HCT116 (cell line): ENCODE data around the gene ATP6V0C. TPM values are rescaled to one million over a fixed set of nuclear protein-coding genes. Genes with fewer than 3 reads are reported as not detected.

Source experiments
- ATAC-seq: fragments of 200-7000 bp; cut with Tn5 transposase; 2 replicates; pipeline ENCODE4 v1.9.1; 2020; ENCODE audit warnings: mild to moderate bottlenecking, moderate library complexity
- BruUV-seq: library from RNA; stranded (reverse); fragments of 400-500 nt; replicated peaks from 2 replicates; lab custom pipeline; 2021; lab: Mats Ljungman, UMichigan
- CTCF ChIA-PET: fragments of 300-600 bp; sonication (Branson Sonifier 250); formaldehyde crosslinking; loops from one replicate; lab custom pipeline; 2021; ENCODE audit warnings: antibody characterized with exemption; lab: Charles Lee
- POLR2A ChIA-PET: fragments of 300-600, 350-600 bp; sonication (Branson Sonifier 250); formaldehyde crosslinking; loops from one replicate; lab custom pipeline; 2021; ENCODE audit warnings: antibody characterized with exemption; lab: Charles Lee
- RAD21 ChIA-PET, 2 experiments: fragments of 300-600 bp; sonication (Branson Sonifier 250); formaldehyde crosslinking; loops; one replicate each; lab custom pipeline; 2023; ENCODE audit warnings: low total read pairs in 2 of 2; ENCODE audit not compliant: uncharacterized antibody in 2 of 2, unreplicated experiment in 2 of 2, low non-redundant PET in 1 of 2; lab: Charles Lee
- DNase-seq: peaks from one replicate; pipeline ENCODE4 v3.0.0-alpha.2; 2010; ENCODE audit warnings: low read depth, low spot score
- H2AFZ ChIP-seq: fragments of 200-600 bp; shearing (Covaris generic), sonication (generic); 2 replicates; pipeline ENCODE4 v1.6.1; 2017; ENCODE audit warnings: low read depth, mixed run types, mixed read lengths, antibody characterized with exemption, low read length; ENCODE audit not compliant: poor library complexity, severe bottlenecking
- H3K27ac ChIP-seq: 2 replicates; pipeline ENCODE4 v1.5.1; 2012; ENCODE audit warnings: low read depth, low read length
- H3K27me3 ChIP-seq: fragments of 200-600 bp; sonication (generic); 2 replicates; pipeline ENCODE4 v1.6.1; 2016; ENCODE audit warnings: mixed run types, low read length, mixed read lengths; ENCODE audit not compliant: insufficient read depth
- H3K36me3 ChIP-seq, 2 experiments: fragments of 200-500 bp in 1 of 2; fragments of 200-600 bp in 1 of 2; sonication (Bioruptor generic) in 1 of 2; sonication (generic) in 1 of 2; 2 replicates each; pipeline versions ENCODE4 v1.5.1 to v1.6.1; 2014 to 2016; ENCODE audit warnings: low read length in 2 of 2, inconsistent platforms in 1 of 2, mixed read lengths in 1 of 2, mixed run types in 1 of 2; ENCODE audit not compliant: insufficient read depth in 2 of 2, control insufficient read depth in 1 of 2
- H3K4me1 ChIP-seq, 2 experiments: fragments of 200-600 bp in 1 of 2; sonication (generic) in 1 of 2; 2 replicates each; pipeline versions ENCODE4 v1.5.1 to v1.6.1; 2012 to 2017; ENCODE audit warnings: low read length in 2 of 2, inconsistent platforms in 1 of 2, mild to moderate bottlenecking in 1 of 2, mixed read lengths in 1 of 2, mixed run types in 1 of 2, moderate library complexity in 1 of 2; ENCODE audit not compliant: insufficient read depth in 2 of 2, control insufficient read depth in 1 of 2
- H3K4me2 ChIP-seq: fragments of 200-600 bp; sonication (generic); 2 replicates; pipeline ENCODE4 v1.6.1; 2017; ENCODE audit warnings: mixed run types, low read length, mixed read lengths
- H3K4me3 ChIP-seq, 2 experiments: fragments of 200-600 bp in 1 of 2; sonication (generic) in 1 of 2; replicated peaks in 1 of 2; 2 replicates each; pipeline ENCODE4 v1.5.1; 2011 to 2016; ENCODE audit warnings: low read length in 2 of 2, control low read depth in 1 of 2, low read depth in 1 of 2, mild to moderate bottlenecking in 1 of 2, mixed read lengths in 1 of 2, mixed run types in 1 of 2
- H3K79me2 ChIP-seq: fragments of 200-600 bp; sonication (generic); 2 replicates; pipeline ENCODE4 v1.6.1; 2017; ENCODE audit warnings: mild to moderate bottlenecking, mixed run types, low read length, moderate library complexity, mixed read lengths; ENCODE audit not compliant: insufficient read depth
- H3K9ac ChIP-seq: fragments of 200-600 bp; sonication (generic); 2 replicates; pipeline ENCODE4 v1.6.1; 2016; ENCODE audit warnings: low read length, mixed read lengths
- H3K9me2 ChIP-seq: fragments of 200-600 bp; sonication (generic), shearing (Covaris generic); 2 replicates; pipeline ENCODE4 v1.6.1; 2017; ENCODE audit warnings: mixed run types, mild to moderate bottlenecking, moderate library complexity; ENCODE audit not compliant: insufficient read depth
- H3K9me3 ChIP-seq, 2 experiments: fragments of 200-500 bp in 1 of 2; fragments of 200-600 bp in 1 of 2; sonication (Bioruptor generic) in 1 of 2; sonication (generic) in 1 of 2; 2 replicates each; pipeline ENCODE4 v1.6.1; 2014 to 2017; ENCODE audit warnings: low read length in 2 of 2, mixed read lengths in 2 of 2, inconsistent platforms in 1 of 2, low read depth in 1 of 2, mild to moderate bottlenecking in 1 of 2, mixed run types in 1 of 2, moderate library complexity in 1 of 2; ENCODE audit not compliant: control insufficient read depth in 1 of 2, insufficient read depth in 1 of 2
- H4K20me1 ChIP-seq: fragments of 200-600 bp; sonication (generic), shearing (Covaris generic); 2 replicates; pipeline ENCODE4 v1.6.1; 2017; ENCODE audit warnings: mixed run types, mild to moderate bottlenecking, moderate library complexity; ENCODE audit not compliant: insufficient read depth
- EGR1 ChIP-seq: IDR thresholded peaks from 2 replicates; pipeline ENCODE4 v1.6.1; 2012; ENCODE audit warnings: low read depth
- ELF1 ChIP-seq: IDR thresholded peaks from 2 replicates; pipeline ENCODE4 v1.6.1; 2012; ENCODE audit warnings: low read depth, borderline replicate concordance
- EZH2phosphoT487 ChIP-seq: fragments of 200-600 bp; IDR thresholded peaks from 2 replicates; pipeline ENCODE4 v1.6.1; 2018; ENCODE audit warnings: antibody characterized with exemption, borderline replicate concordance
- FOSL1 ChIP-seq: IDR thresholded peaks from 2 replicates; pipeline ENCODE4 v1.6.1; 2012; ENCODE audit warnings: low read depth
- JUND ChIP-seq: IDR thresholded peaks from 2 replicates; pipeline ENCODE4 v1.6.1; 2012
- POLR2A ChIP-seq: IDR thresholded peaks from 2 replicates; pipeline ENCODE4 v1.7.0; 2011; ENCODE audit warnings: borderline replicate concordance; ENCODE audit not compliant: insufficient read depth, insufficient read length; ENCODE audit errors: extremely low read depth
- POLR2AphosphoS5 ChIP-seq: IDR thresholded peaks from 2 replicates; pipeline ENCODE4 v1.6.1; 2011; ENCODE audit warnings: mild to moderate bottlenecking, low read depth, low read length, moderate library complexity
- RAD21 ChIP-seq: IDR thresholded peaks from 2 replicates; pipeline ENCODE4 v1.6.1; 2012; ENCODE audit warnings: low read depth, mild to moderate bottlenecking
- SIN3A ChIP-seq: IDR thresholded peaks from 2 replicates; pipeline ENCODE4 v1.6.1; 2012; ENCODE audit warnings: low read depth
- SP1 ChIP-seq: IDR thresholded peaks from 2 replicates; pipeline ENCODE4 v1.6.1; 2012; ENCODE audit warnings: low read depth
- YY1 ChIP-seq: IDR thresholded peaks from 2 replicates; pipeline ENCODE4 v1.6.1; 2011; ENCODE audit warnings: low read length, low read depth, moderate library complexity, mild to moderate bottlenecking; ENCODE audit not compliant: insufficient replicate concordance; ENCODE audit errors: extremely low read depth
- ZFX ChIP-seq: fragments of 450-650 bp; IDR thresholded peaks from 2 replicates; pipeline ENCODE4 v1.6.1; 2017
- ZNF274 ChIP-seq: fragments of 200-500 bp; sonication (Bioruptor generic); IDR thresholded peaks from 2 replicates; pipeline ENCODE4 v1.6.1; 2014; ENCODE audit warnings: mild to moderate bottlenecking, low read depth, low read length, inconsistent platforms
- intact Hi-C: fragments of 100-400 bp; cut with micrococcal nuclease; formaldehyde crosslinking; loops from 2 replicates; pipeline ENCODE4 v1.10.0; 2022
- total RNA-seq: library from RNA; stranded (reverse); gene quantifications from one replicate; pipeline ENCODE4 v1.2.1, GENCODE V29; 2021; ENCODE audit not compliant: unreplicated experiment
- TF ChIP-seq, protein P1 (sequence below): IDR thresholded peaks from 2 replicates; pipeline ENCODE4 v1.6.1; 2012; ENCODE audit warnings: low read depth
- TF ChIP-seq, protein P2 (sequence below): IDR thresholded peaks from 2 replicates; pipeline ENCODE4 v1.6.1; 2011; ENCODE audit warnings: mild to moderate bottlenecking, low read length, moderate library complexity; ENCODE audit not compliant: insufficient replicate concordance; ENCODE audit errors: extremely low read depth
- TF ChIP-seq, protein P3 (sequence below): IDR thresholded peaks from 2 replicates; pipeline ENCODE4 v1.6.1; 2012

The ATP6V0C gene
- total RNA-seq, 1 experiment from 2014 or later, result 187 TPM

DNA sequence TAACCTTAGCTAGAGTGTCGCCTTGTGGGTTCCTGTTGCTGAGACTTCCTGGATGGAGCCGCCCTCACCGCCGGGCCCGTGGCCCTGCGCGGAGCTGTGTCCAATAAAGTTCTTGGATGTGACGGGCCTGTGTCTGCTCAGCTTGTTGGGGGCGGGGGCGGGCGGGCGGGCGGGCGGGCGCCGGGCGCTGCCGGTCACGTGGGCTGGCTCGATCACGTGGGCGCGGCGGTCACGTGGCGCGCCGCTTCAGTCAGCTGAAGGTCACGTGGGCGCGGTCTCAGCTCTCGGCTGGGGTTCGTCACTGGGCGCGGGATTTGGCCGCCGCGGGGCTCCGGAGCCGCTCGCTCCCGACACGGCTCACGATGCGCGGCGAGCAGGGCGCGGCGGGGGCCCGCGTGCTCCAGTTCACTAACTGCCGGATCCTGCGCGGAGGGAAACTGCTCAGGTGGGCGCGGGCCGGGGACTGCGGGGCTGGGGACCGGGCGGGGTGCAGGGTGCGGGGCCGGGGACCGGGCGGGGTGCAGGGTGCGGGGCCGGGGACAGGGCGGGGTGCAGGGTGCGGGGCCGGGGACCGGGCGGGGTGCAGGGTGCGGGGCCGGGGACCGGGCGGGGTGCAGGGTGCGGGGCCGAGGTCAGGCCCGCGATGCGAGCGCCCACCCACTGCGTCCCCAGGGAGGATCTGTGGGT is 6.5 kb downstream of the ATP6V0C start, which contains the start of gene AMDHD2:
Gene AMDHD2 (plus strand): TSS at position 275 of the 687 bp plus-strand sequence. CDS start 88 bp downstream, at position 363.
- POLR2A ChIA-PET, result interaction anchor here (0.6 to 1.8 kb wide), 3 partner anchors 12 to 251 kb away, joined by 3 to 6 read pairs (median 4); partner anchors contain the start of gene PDPK1
- CTCF ChIA-PET, result no interaction called here

More for the DNA sequence above, 6.5 kb downstream of the ATP6V0C start, which contains the start of gene AMDHD2:
- ATAC-seq (peak; percentile 71), DNase-seq (peak; percentile 69)
- intact Hi-C loops, result no loop called here
- Histone ChIP-seq H3K4me2 (peak within 1 kb of the TSS; percentile 99), H3K4me1 (peaks cover 16 to 43% of the 10 kb centered on the region in 2 experiments), H2AFZ (no peak within 1 kb of the TSS), H3K4me3 (peak within 1 kb of the TSS; percentile 77 to 89), H3K9me3 (no peaks in the 10 kb centered on the region), H3K27ac (peak within 1 kb of the TSS; percentile 57), H3K36me3 (peaks cover 9 to 18% of the 10 kb centered on the region in 2 experiments; a peak in 2 of 4 replicates), H3K79me2 (peaks cover 73% of the 10 kb centered on the region), H3K27me3 (no peaks in the 10 kb centered on the region), H3K9me2 (no peaks in the 10 kb centered on the region), H3K9ac (peak within 1 kb of the TSS; percentile 94), H4K20me1 (peaks cover 5% of the 10 kb centered on the region; the same call in 1 of the 2 replicates)
- RAD21 ChIA-PET, result no interaction called here
- no TSS peak for BruUV-seq
- TF ChIP-seq JUND (peak; percentile 72), YY1 (peak; percentile 37), EGR1 (no peak), POLR2A (no peak), SIN3A (peak; percentile 93), POLR2AphosphoS5 (peak; percentile 82), EZH2phosphoT487 (no peak), ZNF274 (no peak), ELF1 (no peak), ZFX (no peak; the same call in 1 of the 2 replicates), FOSL1 (no peak), RAD21 (no peak), SP1 (peak; percentile 49; the same call in 1 of the 2 replicates)
- TF ChIP-seq, protein P1, sequence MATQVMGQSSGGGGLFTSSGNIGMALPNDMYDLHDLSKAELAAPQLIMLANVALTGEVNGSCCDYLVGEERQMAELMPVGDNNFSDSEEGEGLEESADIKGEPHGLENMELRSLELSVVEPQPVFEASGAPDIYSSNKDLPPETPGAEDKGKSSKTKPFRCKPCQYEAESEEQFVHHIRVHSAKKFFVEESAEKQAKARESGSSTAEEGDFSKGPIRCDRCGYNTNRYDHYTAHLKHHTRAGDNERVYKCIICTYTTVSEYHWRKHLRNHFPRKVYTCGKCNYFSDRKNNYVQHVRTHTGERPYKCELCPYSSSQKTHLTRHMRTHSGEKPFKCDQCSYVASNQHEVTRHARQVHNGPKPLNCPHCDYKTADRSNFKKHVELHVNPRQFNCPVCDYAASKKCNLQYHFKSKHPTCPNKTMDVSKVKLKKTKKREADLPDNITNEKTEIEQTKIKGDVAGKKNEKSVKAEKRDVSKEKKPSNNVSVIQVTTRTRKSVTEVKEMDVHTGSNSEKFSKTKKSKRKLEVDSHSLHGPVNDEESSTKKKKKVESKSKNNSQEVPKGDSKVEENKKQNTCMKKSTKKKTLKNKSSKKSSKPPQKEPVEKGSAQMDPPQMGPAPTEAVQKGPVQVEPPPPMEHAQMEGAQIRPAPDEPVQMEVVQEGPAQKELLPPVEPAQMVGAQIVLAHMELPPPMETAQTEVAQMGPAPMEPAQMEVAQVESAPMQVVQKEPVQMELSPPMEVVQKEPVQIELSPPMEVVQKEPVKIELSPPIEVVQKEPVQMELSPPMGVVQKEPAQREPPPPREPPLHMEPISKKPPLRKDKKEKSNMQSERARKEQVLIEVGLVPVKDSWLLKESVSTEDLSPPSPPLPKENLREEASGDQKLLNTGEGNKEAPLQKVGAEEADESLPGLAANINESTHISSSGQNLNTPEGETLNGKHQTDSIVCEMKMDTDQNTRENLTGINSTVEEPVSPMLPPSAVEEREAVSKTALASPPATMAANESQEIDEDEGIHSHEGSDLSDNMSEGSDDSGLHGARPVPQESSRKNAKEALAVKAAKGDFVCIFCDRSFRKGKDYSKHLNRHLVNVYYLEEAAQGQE, result no peak
- TF ChIP-seq, protein P2, sequence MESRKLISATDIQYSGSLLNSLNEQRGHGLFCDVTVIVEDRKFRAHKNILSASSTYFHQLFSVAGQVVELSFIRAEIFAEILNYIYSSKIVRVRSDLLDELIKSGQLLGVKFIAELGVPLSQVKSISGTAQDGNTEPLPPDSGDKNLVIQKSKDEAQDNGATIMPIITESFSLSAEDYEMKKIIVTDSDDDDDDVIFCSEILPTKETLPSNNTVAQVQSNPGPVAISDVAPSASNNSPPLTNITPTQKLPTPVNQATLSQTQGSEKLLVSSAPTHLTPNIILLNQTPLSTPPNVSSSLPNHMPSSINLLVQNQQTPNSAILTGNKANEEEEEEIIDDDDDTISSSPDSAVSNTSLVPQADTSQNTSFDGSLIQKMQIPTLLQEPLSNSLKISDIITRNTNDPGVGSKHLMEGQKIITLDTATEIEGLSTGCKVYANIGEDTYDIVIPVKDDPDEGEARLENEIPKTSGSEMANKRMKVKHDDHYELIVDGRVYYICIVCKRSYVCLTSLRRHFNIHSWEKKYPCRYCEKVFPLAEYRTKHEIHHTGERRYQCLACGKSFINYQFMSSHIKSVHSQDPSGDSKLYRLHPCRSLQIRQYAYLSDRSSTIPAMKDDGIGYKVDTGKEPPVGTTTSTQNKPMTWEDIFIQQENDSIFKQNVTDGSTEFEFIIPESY, result peak; percentile 84
- TF ChIP-seq, protein P3, sequence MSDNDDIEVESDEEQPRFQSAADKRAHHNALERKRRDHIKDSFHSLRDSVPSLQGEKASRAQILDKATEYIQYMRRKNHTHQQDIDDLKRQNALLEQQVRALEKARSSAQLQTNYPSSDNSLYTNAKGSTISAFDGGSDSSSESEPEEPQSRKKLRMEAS, result peak; percentile 94
